GM21423 (cell line): ENCODE results near the gene CNGB1.
"Not testable (repeated sequence)": the region's sequence is repeated elsewhere in the genome, so short reads cannot be mapped to it uniquely, and the experiment has no call there.

Source experiments
- ATAC-seq: cut with Tn5 transposase; IDR thresholded peaks from one replicate; pipeline ENCODE4 v1.9.1; 2021; ENCODE audit warnings: mild to moderate bottlenecking, moderate library complexity; ENCODE audit not compliant: unreplicated experiment

The CNGB1 gene

DNA sequence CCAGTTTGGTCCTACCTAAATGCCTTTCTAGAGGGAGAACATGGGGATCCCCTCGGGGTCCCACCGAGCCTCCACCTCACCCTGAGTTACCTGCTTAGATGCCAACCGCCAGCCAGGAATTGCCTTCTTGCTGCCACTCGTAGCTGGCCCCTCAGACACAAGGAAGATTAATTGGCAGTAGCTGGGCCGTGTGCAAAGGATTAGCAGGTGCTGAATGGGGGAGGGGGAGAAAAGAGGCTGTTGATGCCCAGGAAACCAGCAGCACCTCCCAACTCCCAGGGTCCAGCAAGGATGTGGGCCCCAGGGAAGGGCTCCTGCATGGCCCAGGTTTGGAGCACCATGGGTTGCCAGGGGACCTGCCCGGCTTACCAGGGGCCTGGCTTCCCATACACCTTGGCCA lies at the start of gene CNGB1:
Gene CNGB1 (minus strand): TSS at position 159 of the 400 bp plus-strand sequence. CDS start 3,842 bp downstream, outside the sequence.
- ATAC-seq: no peak

- no peak for ATAC-seq
These were observed 49.1 kb upstream of the CNGB1 start for GRCh38 chr16:58019866-58020538.

GRCh38 chr16:58018803-58019202 lies 47.9 kb upstream of the CNGB1 start:
- no peak for ATAC-seq

DNA sequence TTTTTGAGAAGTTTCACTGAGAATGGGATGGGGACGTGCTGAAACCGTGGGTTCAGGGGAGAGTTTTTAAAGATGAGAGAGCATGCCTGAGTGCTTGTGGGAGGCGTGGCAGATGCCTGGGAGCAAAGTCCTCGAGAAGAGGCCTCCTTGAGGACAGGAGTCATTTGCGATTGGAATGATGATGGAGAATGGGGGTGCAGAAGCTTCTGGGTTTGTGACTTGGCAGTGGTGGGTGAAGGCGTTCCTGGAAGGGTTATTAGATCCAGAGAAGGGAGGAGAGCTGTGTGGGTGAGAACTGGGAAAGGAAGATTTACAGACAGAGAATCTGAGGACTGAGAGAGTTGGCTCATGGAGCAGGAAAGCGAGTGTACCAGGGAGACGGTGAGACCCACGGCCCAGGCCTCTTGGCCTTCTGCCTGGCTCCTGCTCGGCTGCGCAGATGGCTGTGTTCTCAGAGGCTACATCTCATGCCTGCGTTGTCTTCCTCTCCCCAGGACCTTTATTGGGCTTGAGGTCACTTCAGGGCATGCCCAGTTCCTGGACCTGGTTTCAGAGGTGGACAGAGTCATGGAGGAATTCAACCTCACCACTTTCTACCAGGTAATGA lies 46.0 kb upstream of the CNGB1 start:
- ATAC-seq: no peak

GRCh38 chr16:58013201-58013956 lies 42.5 kb upstream of the CNGB1 start:
- ATAC-seq: no peak

DNA sequence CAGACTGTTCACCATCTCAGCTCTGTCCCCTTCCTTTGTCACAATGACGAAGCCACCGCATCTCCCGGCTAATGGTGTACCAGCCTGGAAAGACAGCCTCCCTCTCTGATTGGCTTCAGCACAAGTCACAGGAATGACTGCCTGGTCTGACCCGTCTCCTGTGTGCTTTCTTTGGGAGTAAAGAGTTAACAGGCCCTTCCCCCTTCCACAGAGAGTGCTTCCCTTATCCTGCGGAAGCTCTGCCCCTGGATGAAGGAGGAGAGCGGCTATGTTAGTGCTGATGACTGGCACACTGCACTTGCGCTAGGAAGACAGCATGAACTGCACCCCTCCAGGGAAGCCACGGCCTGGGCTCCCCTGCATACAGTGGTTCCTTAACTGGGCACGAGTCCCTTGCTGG lies 41.6 kb upstream of the CNGB1 start:
- ATAC-seq: no peak

- ATAC-seq: no peak
These were observed 40.7 kb upstream of the CNGB1 start for GRCh38 chr16:58011652-58012051.

DNA sequence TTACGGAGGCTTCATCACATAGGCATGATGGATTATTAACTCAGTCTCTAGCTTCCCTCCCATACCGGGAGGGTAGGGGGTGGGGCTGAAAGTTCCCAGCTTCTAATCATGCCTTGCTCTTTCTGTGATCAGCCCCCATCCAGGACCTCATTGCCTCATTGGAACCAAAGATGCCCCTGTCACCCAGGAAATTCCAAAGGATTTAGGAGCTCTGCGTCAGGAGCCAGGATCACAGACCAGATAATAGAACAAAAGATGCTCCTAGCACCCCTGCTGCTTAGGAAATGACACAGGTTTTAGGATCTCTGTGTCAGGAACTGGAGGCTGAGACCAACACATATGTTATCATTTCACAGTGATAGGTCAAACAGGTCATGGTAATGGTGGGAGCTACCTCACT lies 40.0 kb upstream of the CNGB1 start:
- no peak for ATAC-seq

DNA sequence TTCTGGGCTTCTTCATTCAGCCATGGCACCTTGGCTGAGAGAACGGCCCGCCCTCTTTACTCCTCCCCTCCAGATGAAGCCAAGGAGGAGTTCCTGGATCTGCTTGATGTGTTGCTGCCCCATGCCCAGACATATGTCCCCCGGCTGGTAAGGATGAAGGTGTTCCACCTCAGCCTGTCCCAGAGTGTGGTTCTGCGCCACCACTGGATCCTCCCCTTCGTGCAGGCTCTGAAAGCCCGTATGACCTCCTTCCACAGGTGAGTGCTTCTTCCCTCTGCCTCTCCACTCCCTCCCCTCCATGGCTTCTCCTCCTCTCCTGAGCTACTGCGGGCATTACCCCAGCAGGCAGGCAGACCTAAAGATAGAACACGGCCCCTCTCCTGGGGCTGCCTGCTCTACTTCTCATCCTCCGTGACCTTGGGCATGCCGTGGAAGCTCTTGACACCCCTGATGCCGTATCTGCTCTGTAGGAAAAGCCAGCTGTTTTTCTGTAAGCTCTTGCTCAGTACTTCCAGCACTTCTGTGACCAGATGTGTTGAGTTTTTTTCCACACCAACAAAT lies 39.0 kb upstream of the CNGB1 start:
- no peak for ATAC-seq

DNA sequence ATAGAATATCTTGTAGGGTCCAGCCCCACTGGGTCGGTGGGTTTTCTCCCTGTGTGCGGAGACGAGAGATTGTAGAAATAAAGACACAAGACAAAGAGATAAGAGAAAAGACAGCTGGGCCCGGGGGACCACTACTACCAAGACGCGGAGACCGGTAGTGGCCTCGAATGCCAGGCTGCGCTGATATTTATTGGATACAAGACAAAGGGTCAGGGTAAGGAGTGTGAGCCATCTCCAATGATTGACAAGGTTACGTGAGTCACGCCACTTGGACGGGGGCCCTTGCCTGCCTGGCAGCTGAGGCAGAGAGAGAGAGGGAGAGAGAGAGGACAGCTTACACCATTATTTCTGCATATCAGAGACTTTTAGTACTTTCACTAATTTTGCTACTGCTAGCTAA lies 33.8 kb upstream of the CNGB1 start:
- not testable (repeated sequence) for ATAC-seq

DNA sequence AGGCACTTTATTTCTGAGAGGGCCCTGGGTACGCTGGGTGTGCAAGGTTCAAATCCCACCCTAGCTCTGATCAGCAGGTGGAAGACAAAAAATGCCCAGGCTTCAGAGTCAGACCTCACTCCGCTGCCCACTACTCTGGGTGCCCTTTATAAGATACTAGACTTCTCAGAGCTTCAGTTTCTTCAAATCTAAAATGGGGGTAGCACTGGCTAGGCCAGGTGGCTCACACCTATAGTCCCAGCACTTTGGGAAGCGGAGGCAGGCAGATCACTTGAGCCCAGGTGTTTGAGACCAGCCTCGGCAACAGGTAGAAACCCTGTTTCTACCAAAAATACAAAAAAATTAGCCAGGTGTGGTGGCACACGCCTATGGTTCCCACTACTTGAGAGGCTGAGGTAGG lies 32.0 kb upstream of the CNGB1 start:
- no peak for ATAC-seq

DNA sequence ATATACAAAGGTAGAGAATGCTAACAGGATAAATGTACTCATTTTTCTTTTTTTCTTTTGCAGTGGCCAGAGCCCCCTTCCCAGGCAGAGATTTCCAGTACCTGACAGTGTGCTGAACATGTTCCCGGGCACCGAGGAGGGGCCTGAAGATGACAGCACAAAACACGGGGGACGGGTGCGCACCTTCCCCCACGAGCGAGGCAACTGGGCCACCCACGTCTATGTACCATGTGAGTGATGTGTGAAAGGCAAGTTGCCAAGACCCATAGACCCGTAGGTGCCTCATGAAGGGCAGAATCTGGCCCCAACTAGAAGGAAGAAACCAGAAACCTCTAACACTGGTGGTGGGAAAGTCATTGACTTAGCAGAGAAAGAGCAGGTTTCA lies 31.5 kb upstream of the CNGB1 start:
- ATAC-seq: no peak

DNA sequence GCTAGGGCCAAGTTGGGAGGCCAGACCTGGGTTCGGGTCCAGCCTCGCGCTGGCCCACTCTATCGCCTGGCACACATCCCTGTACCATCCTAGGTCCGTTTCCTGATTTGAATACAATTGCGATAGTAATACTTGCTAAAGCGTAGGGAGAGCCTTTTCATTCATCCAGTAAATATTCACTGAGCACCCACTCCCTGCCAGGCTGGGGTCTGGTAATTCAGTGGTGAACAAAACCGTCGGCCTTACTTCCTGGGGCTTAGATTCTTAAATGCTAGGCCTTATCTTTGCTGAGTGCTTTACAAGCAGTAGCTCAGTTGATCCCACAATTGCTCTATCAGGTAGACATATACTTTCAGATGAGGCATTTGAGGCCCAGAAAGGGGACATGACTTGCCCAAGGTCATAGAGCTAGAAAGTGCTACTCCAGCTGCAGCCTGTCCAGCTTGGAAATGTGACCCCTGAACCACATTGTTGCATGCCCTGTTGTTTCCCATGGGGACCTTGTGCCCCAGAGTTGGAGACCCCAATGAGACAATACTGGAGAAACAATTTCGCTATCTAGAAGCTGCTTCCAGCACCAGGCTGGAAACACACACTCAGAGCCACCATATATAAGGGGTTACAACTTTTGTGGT lies 31.0 kb upstream of the CNGB1 start:
- no peak for ATAC-seq

- ATAC-seq: peak; percentile 81
These were observed 30.1 kb upstream of the CNGB1 start, which contains the start of gene USB1 for GRCh38 chr16:58000706-58001676. Gene USB1, plus strand, starts transcription at chr16:58001407. Its CDS starts 77 bp downstream, at chr16:58001484.

DNA sequence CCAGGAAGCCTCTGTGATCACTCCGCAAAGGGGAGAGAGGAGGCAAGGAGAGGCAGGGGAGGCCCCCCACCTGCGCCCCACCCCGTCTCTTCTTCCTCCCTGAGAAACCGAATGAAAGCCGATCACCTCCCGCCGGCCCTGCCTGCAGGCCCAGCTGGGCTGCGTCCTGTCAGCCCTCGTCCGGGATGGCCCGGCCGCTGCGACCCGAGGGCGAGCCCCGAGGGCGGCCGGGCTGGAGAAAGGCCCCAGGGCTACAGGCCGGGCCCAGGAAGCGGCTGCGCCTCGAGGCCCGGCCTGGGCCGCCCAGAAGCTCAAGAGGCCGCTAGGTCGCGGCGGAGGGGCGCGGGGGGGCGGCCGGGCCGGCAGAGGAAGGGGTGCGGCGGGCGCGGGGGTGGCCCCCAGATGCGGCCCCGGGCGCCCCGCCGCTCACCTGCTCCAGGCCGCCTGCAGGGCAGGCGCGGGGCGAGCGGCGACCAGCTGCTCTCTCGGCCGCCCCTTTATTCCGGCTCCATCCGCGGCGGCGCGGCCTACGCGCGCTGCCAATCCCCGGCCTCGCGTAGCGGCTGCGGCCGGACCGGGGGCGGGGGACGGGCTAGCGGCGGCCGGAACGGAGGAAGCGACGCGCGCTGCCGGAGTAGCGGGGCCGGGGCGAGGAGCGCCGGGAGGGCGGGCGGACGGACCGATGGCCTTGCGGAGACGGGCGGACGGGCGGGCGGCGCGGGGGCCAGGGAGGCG lies 29.2 kb upstream of the CNGB1 start, which contains the start of gene ZNF319:
Gene ZNF319 (minus strand): TSS at position 702 of the 735 bp plus-strand sequence. CDS start 2,407 bp downstream, outside the sequence.
- ATAC-seq: peak; percentile 16

DNA sequence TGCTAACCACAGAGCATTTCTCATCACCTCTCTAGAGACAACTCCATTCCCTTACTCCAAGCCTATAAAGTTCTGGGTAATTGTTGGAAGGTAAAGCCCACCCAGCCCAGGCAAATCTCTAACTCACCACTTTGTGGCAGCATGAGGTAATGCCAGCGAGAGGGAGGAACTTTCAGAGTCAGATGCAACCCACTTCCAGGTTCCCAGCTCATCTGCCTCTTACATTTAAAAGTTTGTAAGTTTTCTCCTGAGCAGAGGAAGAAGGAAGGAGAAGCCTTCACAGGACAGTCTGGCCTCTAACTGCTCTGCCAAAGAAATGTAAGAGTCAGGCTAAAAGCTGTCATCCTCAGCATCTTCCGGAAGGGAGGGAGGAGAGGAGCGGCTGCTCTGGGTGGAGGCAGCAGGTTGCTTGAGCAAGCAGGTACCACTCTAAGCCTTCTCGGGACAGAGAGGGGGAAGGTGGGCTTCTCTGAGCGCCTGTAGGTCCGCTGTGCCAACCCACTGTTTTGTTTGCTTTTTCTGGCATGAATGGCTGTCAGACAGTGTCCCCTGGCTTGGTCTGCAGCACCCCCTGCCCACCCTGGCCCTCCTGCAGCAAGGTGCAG lies 28.5 kb upstream of the CNGB1 start:
- no peak for ATAC-seq

- no peak for ATAC-seq
These were observed 28.1 kb upstream of the CNGB1 start for GRCh38 chr16:57998992-57999365.

GRCh38 chr16:57998486-57998885 lies 27.6 kb upstream of the CNGB1 start:
- ATAC-seq: no peak
